GM19043 (cell line): ENCODE results near the gene ASXL2.

Experiments
- ATAC-seq: cut with Tn5 transposase; IDR thresholded peaks from one replicate; pipeline ENCODE4 v1.9.1; 2021; ENCODE audit warnings: low read depth; ENCODE audit not compliant: unreplicated experiment

ASXL2 gene

DNA sequence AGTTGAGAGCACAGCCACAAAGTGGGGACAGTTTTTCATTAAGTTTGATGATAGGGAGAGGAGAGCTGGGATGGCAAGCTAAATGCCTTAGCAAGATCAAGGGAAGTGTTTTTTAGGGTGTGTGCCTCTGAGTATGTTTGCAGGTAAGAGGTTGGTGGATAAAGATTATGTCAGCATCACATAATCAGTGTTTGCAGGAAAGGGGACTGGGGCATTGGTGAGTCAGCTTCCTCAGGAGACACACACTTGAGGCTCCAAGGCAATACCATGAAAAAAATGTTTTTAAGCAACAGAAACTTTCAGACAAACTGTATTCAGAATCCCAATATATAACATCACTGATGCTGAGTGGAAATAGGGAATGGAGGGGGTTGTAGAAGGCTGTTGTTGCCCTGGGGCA is 179.5 kb downstream of the ASXL2 start:
- ATAC-seq, result no peak

DNA sequence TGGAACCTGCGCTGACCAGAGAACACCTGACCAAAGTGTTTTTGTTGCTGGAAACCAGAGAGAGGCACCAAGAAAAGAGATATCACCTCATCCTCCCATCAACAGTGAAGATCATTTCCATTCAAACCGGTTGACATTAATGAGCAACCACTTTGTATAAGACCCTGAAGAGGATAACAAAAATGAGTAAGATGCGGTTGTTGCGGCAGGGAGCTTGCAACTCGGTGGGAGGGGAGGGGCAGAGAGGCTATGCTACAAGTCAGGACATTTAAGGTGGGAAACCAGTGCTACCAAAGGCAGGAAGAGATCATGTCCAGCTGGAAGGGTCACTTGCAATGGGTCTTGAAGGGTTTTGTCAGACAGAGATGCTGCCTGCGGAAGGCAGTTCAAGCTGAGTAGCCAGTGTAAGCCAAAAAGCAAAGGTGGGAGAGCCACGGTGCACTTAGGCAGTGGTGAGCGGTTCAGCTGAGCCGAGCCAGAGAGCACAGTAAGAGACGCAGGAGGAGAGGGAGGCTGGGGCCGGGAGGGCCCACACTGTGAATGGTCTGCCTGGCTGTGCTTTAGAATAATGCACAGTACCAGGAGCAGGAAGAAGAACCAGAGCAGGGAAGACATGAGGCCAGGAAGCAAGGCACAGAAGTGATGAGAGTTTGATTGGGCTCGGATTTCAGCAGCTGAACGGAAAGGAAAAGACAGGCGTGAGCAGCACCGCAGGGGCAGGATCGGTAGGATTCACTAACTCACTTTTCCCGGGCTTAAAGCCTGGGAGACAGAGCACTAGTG is 180.5 kb downstream of the ASXL2 start:
- ATAC-seq, result no peak

DNA sequence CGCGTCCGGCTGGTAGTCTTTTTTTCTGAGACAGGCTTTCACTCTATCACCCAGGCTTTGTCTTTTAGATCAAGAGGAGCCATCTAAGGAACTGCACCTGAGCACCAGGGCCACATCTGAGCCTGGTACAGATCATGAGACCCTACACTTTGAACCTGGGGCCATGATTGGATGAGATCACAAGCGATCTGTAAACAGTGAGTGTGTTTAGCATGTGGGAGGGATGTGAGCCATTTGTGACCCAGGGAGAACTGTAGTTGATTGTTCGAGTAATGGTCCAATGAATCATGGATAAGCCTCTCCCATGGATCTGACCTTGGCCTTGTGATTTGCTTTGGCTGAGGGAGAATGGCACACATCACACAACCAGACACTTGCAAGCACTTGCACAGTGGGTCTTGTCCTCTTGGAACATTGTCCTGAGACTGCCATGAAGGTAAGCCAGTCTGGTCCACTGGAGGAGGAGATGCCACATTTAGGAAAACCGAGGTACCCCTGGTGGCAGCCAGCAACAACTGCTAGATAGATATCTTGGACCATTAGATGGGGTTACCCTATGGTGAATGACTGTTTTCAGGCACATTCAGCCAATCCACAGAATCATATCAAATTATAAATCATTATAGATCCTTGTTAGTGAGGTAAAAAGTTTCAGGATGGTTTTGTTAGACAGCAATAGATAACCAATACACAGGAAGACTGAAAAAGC is 185.4 kb downstream of the ASXL2 start:
- no peak for ATAC-seq

DNA sequence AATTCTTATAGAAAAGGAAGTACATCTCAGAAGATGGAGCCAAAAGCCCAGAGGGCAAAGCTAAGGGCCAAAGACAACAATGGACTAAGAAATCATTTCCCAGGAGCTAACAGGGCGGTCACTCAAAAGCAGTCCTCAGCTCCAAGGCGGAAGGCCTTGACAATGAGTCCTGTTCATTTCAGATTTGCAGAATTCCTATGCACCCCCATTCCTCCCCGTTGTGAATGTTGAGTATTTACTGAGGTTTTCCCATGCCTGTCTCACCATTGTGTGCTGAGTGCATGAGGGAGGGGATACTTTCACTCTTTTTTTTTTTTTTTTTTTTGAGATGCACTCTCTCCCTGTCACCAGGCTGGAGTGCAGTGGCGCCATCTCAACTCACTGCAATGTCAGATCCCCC is 186.1 kb downstream of the ASXL2 start:
- ATAC-seq, result no peak

DNA sequence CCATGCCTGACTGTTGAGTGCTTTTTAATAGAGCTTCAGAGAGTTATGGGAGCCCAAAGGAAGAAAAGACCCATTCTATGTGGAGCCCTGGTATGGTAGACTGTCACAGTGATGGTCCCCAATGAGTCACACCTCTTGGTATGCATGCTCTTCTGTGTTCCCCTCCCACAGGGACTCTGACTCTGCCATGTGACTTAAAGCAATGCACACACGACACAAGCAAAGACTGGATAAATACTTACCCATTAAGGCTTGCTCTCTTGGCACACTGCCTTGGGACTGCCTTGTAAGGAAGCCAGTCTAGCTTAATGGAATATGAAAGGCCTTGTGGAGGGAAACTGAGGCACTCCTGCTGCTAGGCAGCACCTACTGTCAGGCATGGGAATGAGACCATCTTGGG is 188.2 kb downstream of the ASXL2 start:
- no peak for ATAC-seq

DNA sequence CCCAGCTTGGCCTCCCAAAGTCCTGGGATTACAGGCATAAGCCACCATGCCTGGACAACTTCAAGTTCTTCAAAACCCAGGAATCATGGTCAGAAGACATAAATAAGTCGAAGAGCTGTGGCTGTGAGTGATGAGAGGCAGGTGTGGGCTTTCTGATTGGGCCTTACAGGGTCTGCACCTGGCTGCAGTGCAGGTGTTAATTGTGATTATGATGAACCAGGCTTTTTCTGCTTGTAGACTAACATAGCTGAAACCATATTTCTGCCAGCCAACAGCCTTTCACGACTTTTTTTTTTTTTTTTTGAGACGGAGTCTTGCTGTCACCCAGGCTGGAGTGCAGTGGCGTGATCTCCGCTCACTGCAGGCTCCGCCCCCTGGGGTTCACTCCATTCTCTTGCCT is 190.1 kb downstream of the ASXL2 start:
- ATAC-seq, result no peak

DNA sequence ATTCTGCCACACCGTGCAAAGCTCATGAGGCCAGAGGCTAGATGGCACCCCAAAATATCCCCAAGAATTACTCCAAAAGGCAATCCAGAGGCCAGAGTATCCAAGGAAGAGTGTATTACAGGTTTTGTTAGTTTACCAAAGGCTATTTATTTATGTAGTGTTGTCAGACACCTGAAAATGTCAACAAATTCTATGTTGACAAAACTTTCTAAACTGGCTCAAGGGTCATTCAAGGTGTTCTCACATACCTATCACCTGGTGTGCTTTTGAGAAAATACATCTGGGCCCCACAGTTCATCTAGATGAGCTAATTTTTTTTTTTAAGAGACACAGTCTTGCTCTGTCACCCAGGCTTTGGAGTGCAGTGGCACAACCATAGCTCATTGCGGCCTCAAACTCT is 192.5 kb downstream of the ASXL2 start:
- no peak for ATAC-seq

DNA sequence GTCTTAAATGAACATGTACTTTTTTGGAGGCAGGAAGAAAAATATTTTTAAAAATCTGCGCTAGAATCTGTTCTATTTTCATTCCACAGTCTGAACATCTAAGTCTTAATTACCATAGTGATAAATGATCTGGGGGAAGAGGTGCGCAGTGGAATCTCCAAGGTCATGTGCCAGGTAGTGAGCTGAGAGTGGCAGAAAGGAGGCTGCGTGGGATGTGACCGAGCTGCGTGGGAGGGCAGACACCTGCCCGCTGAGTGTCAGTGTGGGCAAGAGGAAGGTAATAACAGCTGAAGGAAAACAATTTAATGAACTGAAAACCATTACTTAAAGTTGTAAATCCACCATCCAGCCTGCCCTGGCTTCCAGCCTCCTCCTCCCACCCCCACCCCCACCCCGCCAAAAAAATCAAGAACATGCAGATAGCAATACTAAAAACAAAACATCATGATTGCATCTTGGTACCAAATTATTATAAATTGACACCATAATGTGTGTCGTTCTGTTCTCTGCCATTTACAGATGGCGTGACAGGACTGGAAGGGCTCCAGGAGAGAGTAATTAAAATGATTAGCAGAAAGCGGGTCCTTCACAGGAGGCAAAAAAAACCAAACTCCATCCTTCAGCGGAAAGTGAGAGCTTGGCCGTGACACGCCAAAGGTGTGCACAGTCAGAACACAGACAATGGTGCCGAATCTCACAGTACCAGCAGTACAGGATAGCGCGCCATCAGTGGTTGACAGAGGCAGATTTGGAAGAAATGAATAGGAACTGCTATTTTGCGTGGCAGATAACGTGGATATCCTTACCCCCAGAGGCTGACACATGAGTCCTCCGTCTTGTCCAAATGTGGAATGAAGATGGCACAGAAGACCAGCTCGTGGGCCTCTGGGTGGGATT is 193.5 kb downstream of the ASXL2 start:
- no peak for ATAC-seq
